Astrocyte (in vitro differentiated cells and primary cell): ENCODE data around the gene SLC7A9. TPM values are rescaled to one million over a fixed set of nuclear protein-coding genes. Genes with fewer than 3 reads are reported as not detected.
"Not testable (repeated sequence)": the region's sequence is repeated elsewhere in the genome, so short reads cannot be mapped to it uniquely, and the experiment has no call there.

ENCODE experiments used
- DNase-seq: peaks from one replicate; pipeline ENCODE4 v3.0.0-alpha.2; 2010; ENCODE audit warnings: low read depth
- FAIRE-seq: peaks from 2 replicates; lab custom pipeline; 2011; peaks lifted over from hg19 to GRCh38; lab: Jason Lieb, UNC
- H2AFZ ChIP-seq: 2 replicates; pipeline ENCODE4 v1.6.0; 2012; ENCODE audit warnings: low read depth, low read length, inconsistent platforms
- H3K27ac ChIP-seq: 2 replicates; pipeline ENCODE4 v1.5.1; 2011; ENCODE audit warnings: low read depth, low read length, inconsistent platforms
- H3K27me3 ChIP-seq: 2 replicates; pipeline ENCODE4 v1.6.0; 2011; ENCODE audit warnings: low read length, inconsistent platforms; ENCODE audit not compliant: insufficient read depth
- H3K36me3 ChIP-seq: 2 replicates; pipeline ENCODE4 v1.5.1; 2011; ENCODE audit warnings: low read length, inconsistent platforms; ENCODE audit not compliant: insufficient read depth
- H3K4me1 ChIP-seq: 2 replicates; pipeline ENCODE4 v1.5.1; 2011; ENCODE audit warnings: low read length, inconsistent platforms; ENCODE audit not compliant: insufficient read depth
- H3K4me2 ChIP-seq: 2 replicates; pipeline ENCODE4 v1.6.0; 2012; ENCODE audit warnings: low read length, inconsistent platforms
- H3K4me3 ChIP-seq: 2 replicates; pipeline ENCODE4 v1.5.1; 2011; ENCODE audit warnings: low read depth, mild to moderate bottlenecking, low read length, inconsistent platforms; ENCODE audit not compliant: insufficient read depth
- H3K79me2 ChIP-seq: 2 replicates; pipeline ENCODE4 v1.6.0; 2012; ENCODE audit warnings: mild to moderate bottlenecking, low read length, inconsistent platforms; ENCODE audit not compliant: insufficient read depth
- H3K9ac ChIP-seq: 2 replicates; pipeline ENCODE4 v1.6.0; 2012; ENCODE audit warnings: mild to moderate bottlenecking, low read length, inconsistent platforms
- H3K9me3 ChIP-seq: 2 replicates; pipeline ENCODE4 v1.5.1; 2012; ENCODE audit warnings: low read depth, mild to moderate bottlenecking, low read length, inconsistent platforms; ENCODE audit not compliant: insufficient read depth
- H4K20me1 ChIP-seq: 2 replicates; pipeline ENCODE4 v1.6.0; 2012; ENCODE audit warnings: low read length, inconsistent platforms; ENCODE audit not compliant: insufficient read depth
- H3K27ac Mint-ChIP-seq: one replicate; pipeline ENCODE4 v1.8.0; 2021; ENCODE audit warnings: mild to moderate bottlenecking, mixed read lengths; ENCODE audit not compliant: unreplicated experiment
- H3K27me3 Mint-ChIP-seq: one replicate; pipeline ENCODE4 v1.8.0; 2021; ENCODE audit warnings: low read depth, mixed read lengths; ENCODE audit not compliant: unreplicated experiment
- H3K36me3 Mint-ChIP-seq: one replicate; pipeline ENCODE4 v1.8.0; 2021; ENCODE audit warnings: low read depth, mixed read lengths; ENCODE audit not compliant: unreplicated experiment
- H3K4me1 Mint-ChIP-seq: one replicate; pipeline ENCODE4 v1.8.0; 2021; ENCODE audit warnings: low read depth, mixed read lengths; ENCODE audit not compliant: unreplicated experiment
- H3K4me3 Mint-ChIP-seq: one replicate; pipeline ENCODE4 v1.8.0; 2021; ENCODE audit warnings: mild to moderate bottlenecking, moderate library complexity, mixed read lengths; ENCODE audit not compliant: unreplicated experiment
- H3K9me3 Mint-ChIP-seq: one replicate; pipeline ENCODE4 v1.8.0; 2021; ENCODE audit warnings: mild to moderate bottlenecking, mixed read lengths; ENCODE audit not compliant: unreplicated experiment
- EZH2 ChIP-seq: IDR thresholded peaks from 2 replicates; pipeline ENCODE4 v1.6.1; 2012; ENCODE audit warnings: mild to moderate bottlenecking, low read length, inconsistent platforms; ENCODE audit not compliant: insufficient read depth
- total RNA-seq: library from RNA; stranded (reverse); gene quantifications from 2 replicates; pipeline ENCODE4 v1.2.1, GENCODE V29; 2021
- TF ChIP-seq, protein P1 (sequence below): IDR thresholded peaks from 2 replicates; pipeline ENCODE4 v1.5.1; 2011; ENCODE audit warnings: low read depth, mild to moderate bottlenecking, inconsistent platforms, low read length, moderate library complexity; ENCODE audit not compliant: insufficient read depth

SLC7A9 gene
- total RNA-seq, 1 donor from 2014 or later, result 0.45 TPM

DNA sequence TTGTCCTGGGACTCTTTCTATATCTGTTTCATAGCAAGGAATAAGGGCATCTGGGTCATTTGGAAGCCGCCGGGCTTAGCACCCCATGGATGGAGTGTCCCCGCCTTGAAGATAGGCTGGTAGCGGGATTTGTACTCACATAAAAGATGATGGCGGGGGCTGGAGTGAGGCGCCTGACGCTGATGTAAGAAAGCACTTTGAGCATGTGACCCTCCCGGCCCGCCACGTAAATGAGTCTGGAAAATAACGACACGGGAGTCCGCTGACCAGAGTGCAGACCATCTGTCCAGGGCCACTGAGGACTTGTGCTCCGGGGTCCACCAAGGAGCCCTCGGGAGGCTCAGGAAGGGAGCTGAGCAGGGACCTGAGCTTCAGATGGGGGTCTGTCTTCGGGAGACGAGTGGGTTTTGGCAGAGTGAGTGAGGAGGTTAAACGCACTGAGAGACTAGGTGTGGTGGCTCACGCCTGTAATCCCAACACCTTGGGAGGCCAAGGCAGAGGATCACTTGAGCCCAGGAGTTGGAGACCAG is 25.8 kb downstream of the SLC7A9 start:
- no peak for TF ChIP-seq EZH2
- TF ChIP-seq, protein P1, sequence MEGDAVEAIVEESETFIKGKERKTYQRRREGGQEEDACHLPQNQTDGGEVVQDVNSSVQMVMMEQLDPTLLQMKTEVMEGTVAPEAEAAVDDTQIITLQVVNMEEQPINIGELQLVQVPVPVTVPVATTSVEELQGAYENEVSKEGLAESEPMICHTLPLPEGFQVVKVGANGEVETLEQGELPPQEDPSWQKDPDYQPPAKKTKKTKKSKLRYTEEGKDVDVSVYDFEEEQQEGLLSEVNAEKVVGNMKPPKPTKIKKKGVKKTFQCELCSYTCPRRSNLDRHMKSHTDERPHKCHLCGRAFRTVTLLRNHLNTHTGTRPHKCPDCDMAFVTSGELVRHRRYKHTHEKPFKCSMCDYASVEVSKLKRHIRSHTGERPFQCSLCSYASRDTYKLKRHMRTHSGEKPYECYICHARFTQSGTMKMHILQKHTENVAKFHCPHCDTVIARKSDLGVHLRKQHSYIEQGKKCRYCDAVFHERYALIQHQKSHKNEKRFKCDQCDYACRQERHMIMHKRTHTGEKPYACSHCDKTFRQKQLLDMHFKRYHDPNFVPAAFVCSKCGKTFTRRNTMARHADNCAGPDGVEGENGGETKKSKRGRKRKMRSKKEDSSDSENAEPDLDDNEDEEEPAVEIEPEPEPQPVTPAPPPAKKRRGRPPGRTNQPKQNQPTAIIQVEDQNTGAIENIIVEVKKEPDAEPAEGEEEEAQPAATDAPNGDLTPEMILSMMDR, result no peak
- DNase-seq (no peak), FAIRE-seq (no peak)
- no peaks in the 10 kb centered on the region for H3K4me1 Mint-ChIP-seq
- Histone ChIP-seq H2AFZ (no peak overlapping the region), H3K27me3 (no peaks in the 10 kb centered on the region), H3K4me2 (no peak overlapping the region), H3K4me3 (no peak overlapping the region), H4K20me1 (no peaks in the 10 kb centered on the region), H3K4me1 (no peaks in the 10 kb centered on the region), H3K9ac (no peak overlapping the region), H3K27ac (no peak overlapping the region), H3K9me3 (no peaks in the 10 kb centered on the region), H3K79me2 (no peaks in the 10 kb centered on the region), H3K36me3 (no peaks in the 10 kb centered on the region)
- H3K27me3 Mint-ChIP-seq, result peaks cover 3% of the 10 kb centered on the region
- peaks cover 17% of the 10 kb centered on the region for H3K9me3 Mint-ChIP-seq
- H3K4me3 Mint-ChIP-seq, result no peak overlapping the region
- no peak overlapping the region for H3K27ac Mint-ChIP-seq
- peaks cover 6% of the 10 kb centered on the region for H3K36me3 Mint-ChIP-seq

DNA sequence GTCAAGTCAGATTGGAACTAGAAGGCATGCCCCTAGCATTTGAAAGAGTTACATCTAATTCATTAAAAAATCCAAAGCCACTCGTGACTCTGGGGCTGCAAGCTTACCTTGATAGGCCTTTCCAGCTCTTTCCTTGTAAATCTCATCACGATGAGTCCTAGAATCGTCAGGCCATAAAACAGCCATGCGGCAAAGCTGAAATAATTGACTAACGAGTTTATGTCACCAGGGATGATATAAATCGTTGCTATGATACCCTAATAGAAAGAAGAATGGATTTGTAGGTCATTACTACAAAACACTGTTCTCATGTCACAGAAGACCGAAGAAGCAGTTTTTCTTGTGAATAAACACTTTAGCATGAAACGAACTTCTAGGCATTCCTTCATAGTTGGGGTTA is 27.5 kb downstream of the SLC7A9 start:
- no peak for FAIRE-seq
- H3K27ac Mint-ChIP-seq, result no peak overlapping the region
- Histone ChIP-seq H2AFZ (no peak overlapping the region), H3K36me3 (no peaks in the 10 kb centered on the region), H3K79me2 (no peaks in the 10 kb centered on the region), H4K20me1 (no peaks in the 10 kb centered on the region), H3K9ac (no peak overlapping the region), H3K27me3 (no peaks in the 10 kb centered on the region), H3K9me3 (no peaks in the 10 kb centered on the region), H3K27ac (no peak overlapping the region), H3K4me1 (no peaks in the 10 kb centered on the region), H3K4me3 (no peak overlapping the region), H3K4me2 (no peak overlapping the region)
- H3K27me3 Mint-ChIP-seq, result no peaks in the 10 kb centered on the region
- no peak for DNase-seq
- H3K4me1 Mint-ChIP-seq, result no peaks in the 10 kb centered on the region
- H3K4me3 Mint-ChIP-seq, result no peak overlapping the region
- TF ChIP-seq, protein P1, result no peak
- TF ChIP-seq EZH2, result no peak
- peaks cover 5% of the 10 kb centered on the region for H3K36me3 Mint-ChIP-seq
- H3K9me3 Mint-ChIP-seq, result peaks cover 17% of the 10 kb centered on the region

DNA sequence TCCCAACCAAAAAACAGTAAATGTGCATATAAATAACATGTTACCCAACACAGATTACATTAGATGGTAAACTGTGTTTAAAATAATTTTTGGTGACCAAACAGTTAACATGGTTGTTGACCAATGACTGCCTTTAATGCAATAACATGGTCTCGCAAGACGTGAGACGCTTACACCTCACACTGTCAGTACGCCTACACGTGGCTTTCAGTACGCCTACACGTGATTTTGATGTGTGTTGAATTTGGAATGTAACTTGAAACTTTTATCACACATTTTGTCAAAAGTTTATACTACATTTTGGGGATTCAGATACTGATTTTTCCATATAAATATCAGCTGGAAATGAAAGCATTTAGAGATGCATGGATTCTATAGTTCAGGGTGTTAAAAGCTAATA is 32.0 kb downstream of the SLC7A9 start:
- H3K9me3 ChIP-seq, result no peaks in the 10 kb centered on the region
- FAIRE-seq (no peak), DNase-seq (no peak)
- H4K20me1 ChIP-seq, result no peaks in the 10 kb centered on the region
- H3K36me3 ChIP-seq, result no peaks in the 10 kb centered on the region
- H3K9me3 Mint-ChIP-seq, result peaks cover 10% of the 10 kb centered on the region
- peaks cover 3% of the 10 kb centered on the region for H3K36me3 Mint-ChIP-seq
- no peak overlapping the region for H2AFZ ChIP-seq
- no peak overlapping the region for H3K27ac Mint-ChIP-seq
- no peaks in the 10 kb centered on the region for H3K4me1 Mint-ChIP-seq
- no peak for TF ChIP-seq EZH2
- TF ChIP-seq, protein P1, result no peak
- H3K4me1 ChIP-seq, result no peaks in the 10 kb centered on the region
- no peaks in the 10 kb centered on the region for H3K27me3 Mint-ChIP-seq
- no peak overlapping the region for H3K4me2 ChIP-seq
- no peak overlapping the region for H3K9ac ChIP-seq
- no peak overlapping the region for H3K4me3 Mint-ChIP-seq
- H3K27me3 ChIP-seq, result no peaks in the 10 kb centered on the region
- no peak overlapping the region for H3K27ac ChIP-seq
- H3K4me3 ChIP-seq, result no peak overlapping the region
- no peaks in the 10 kb centered on the region for H3K79me2 ChIP-seq

DNA sequence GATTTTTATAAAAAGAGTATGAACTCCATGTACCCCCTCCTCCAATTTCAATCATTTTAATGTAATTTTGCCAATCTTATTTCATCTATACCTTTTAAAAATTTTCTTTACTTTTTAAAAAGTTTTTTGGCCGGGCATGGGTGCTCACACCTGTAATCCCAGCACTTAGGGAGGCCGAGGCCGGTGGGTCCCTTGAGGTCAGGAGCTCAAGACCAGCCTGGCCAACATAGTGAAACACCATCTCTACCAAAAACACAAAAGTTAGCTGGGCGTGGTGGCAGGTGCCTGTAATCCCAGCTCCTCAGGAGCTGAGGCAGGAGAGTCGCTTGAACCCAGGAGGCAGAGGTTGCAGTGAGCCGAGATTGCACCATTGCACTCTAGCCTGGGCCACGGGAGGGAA is 36.2 kb downstream of the SLC7A9 start:
- not testable (repeated sequence) for H3K79me2 ChIP-seq, H3K27ac ChIP-seq, H3K4me1 ChIP-seq, H3K27me3 ChIP-seq, FAIRE-seq, H3K27ac Mint-ChIP-seq, H3K36me3 ChIP-seq, H3K4me2 ChIP-seq, H3K4me3 ChIP-seq, H4K20me1 ChIP-seq, DNase-seq, H3K36me3 Mint-ChIP-seq, H2AFZ ChIP-seq, H3K27me3 Mint-ChIP-seq, H3K4me3 Mint-ChIP-seq, H3K9me3 Mint-ChIP-seq, H3K9ac ChIP-seq, H3K9me3 ChIP-seq
- peaks cover 10% of the 10 kb centered on the region for H3K4me1 Mint-ChIP-seq
